GM23248 (cell line): ENCODE measurements around the gene OXA1L. TPM values are rescaled to one million over a fixed set of nuclear protein-coding genes. Genes with fewer than 3 reads are reported as not detected.

ENCODE experiments used
- DNase-seq: peaks from one replicate; pipeline ENCODE4 v3.0.0-alpha.2; 2015
- H2AFZ ChIP-seq: fragments of 200-600 bp; sonication (generic); 2 replicates; pipeline ENCODE4 v1.6.1; 2016; ENCODE audit warnings: antibody characterized with exemption
- H3F3A ChIP-seq: fragments of 200-600 bp; sonication (generic); 2 replicates; pipeline ENCODE4 v1.6.1; 2016; ENCODE audit warnings: mild to moderate bottlenecking, antibody characterized with exemption, mixed run types; ENCODE audit not compliant: insufficient read depth
- H3K27ac ChIP-seq: fragments of 200-600 bp; sonication (generic); 2 replicates; pipeline ENCODE4 v1.5.1; 2016; ENCODE audit warnings: mild to moderate bottlenecking
- H3K27me3 ChIP-seq: fragments of 200-600 bp; sonication (generic); replicated peaks from 2 replicates; pipeline ENCODE4 v1.6.1; 2016; ENCODE audit warnings: mild to moderate bottlenecking; ENCODE audit not compliant: insufficient read depth
- H3K36me3 ChIP-seq: fragments of 200-600 bp; sonication (generic); 2 replicates; pipeline ENCODE4 v1.6.1; 2016; ENCODE audit warnings: low read depth, mild to moderate bottlenecking
- H3K4me1 ChIP-seq: fragments of 200-600 bp; sonication (generic); 2 replicates; pipeline ENCODE4 v1.6.1; 2016; ENCODE audit warnings: mild to moderate bottlenecking; ENCODE audit not compliant: insufficient read depth
- H3K4me2 ChIP-seq: fragments of 200-600 bp; sonication (generic); one replicate; pipeline ENCODE4 v1.6.1; 2016; ENCODE audit warnings: mild to moderate bottlenecking; ENCODE audit not compliant: unreplicated experiment
- H3K4me3 ChIP-seq: fragments of 200-600 bp; sonication (generic); 2 replicates; pipeline ENCODE4 v1.5.1; 2016; ENCODE audit warnings: mild to moderate bottlenecking
- H3K79me2 ChIP-seq: fragments of 200-600 bp; sonication (generic); 2 replicates; pipeline ENCODE4 v1.6.1; 2016; ENCODE audit warnings: mild to moderate bottlenecking; ENCODE audit not compliant: insufficient read depth
- H3K9ac ChIP-seq: fragments of 200-600 bp; sonication (generic); 2 replicates; pipeline ENCODE4 v1.6.1; 2016; ENCODE audit warnings: mild to moderate bottlenecking
- H3K9me2 ChIP-seq: fragments of 200-600 bp; sonication (generic); 2 replicates; pipeline ENCODE4 v1.6.1; 2016; ENCODE audit warnings: mixed run types, mild to moderate bottlenecking, moderate library complexity; ENCODE audit not compliant: insufficient read depth
- H3K9me3 ChIP-seq: fragments of 200-600 bp; sonication (generic); one replicate; pipeline ENCODE4 v1.6.1; 2017; ENCODE audit warnings: low read depth
- H4K20me1 ChIP-seq: fragments of 200-600 bp; sonication (generic); 2 replicates; pipeline ENCODE4 v1.6.0; 2016; ENCODE audit not compliant: insufficient read depth
- EZH2 ChIP-seq: fragments of 200-600 bp; sonication (generic); IDR thresholded peaks from 2 replicates; pipeline ENCODE4 v1.6.1; 2018; ENCODE audit warnings: antibody characterized with exemption, mild to moderate bottlenecking; ENCODE audit not compliant: insufficient read depth, poor library complexity, severe bottlenecking
- EZH2phosphoT487 ChIP-seq: fragments of 200-600 bp; sonication (generic); IDR thresholded peaks from 2 replicates; pipeline ENCODE4 v1.6.1; 2018; ENCODE audit warnings: antibody characterized with exemption, moderate library complexity, mild to moderate bottlenecking, low read depth; ENCODE audit not compliant: insufficient read depth
- WGBS, 2 experiments: methylation state at CpG; one replicate each; pipeline ENCODE4 v1.1.6; 2015 to 2017; ENCODE audit warnings: low lambda C conversion rate in 2 of 2, low coverage in 1 of 2; ENCODE audit errors: missing lambda C conversion rate in 2 of 2; 5-methylcytosine and 5-hydroxymethylcytosine counted together
- in situ Hi-C: fragments of 300-500 bp; cut with MboI; formaldehyde crosslinking; loops from 2 replicates; pipeline ENCODE4 v1.15.0; 2020
- polyA plus RNA-seq: library from polyadenylated mRNA; unstranded; fragments of >200 nt; fragmentation: Nextera tagmentation; extraction: Ambion mirVana; gene quantifications from 2 replicates; pipeline ENCODE4 v1.2.1, GENCODE V29; 2016
- total RNA-seq: library from RNA; depleted of rRNA; stranded (reverse); fragments of >200 nt; shearing (Covaris generic); gene quantifications from 2 replicates; pipeline ENCODE4 v1.2.3, GENCODE V29; 2014

OXA1L gene
- total and polyA plus RNA-seq, 2 experiments from 2014 or later, result 48.1 to 78.6 TPM

DNA sequence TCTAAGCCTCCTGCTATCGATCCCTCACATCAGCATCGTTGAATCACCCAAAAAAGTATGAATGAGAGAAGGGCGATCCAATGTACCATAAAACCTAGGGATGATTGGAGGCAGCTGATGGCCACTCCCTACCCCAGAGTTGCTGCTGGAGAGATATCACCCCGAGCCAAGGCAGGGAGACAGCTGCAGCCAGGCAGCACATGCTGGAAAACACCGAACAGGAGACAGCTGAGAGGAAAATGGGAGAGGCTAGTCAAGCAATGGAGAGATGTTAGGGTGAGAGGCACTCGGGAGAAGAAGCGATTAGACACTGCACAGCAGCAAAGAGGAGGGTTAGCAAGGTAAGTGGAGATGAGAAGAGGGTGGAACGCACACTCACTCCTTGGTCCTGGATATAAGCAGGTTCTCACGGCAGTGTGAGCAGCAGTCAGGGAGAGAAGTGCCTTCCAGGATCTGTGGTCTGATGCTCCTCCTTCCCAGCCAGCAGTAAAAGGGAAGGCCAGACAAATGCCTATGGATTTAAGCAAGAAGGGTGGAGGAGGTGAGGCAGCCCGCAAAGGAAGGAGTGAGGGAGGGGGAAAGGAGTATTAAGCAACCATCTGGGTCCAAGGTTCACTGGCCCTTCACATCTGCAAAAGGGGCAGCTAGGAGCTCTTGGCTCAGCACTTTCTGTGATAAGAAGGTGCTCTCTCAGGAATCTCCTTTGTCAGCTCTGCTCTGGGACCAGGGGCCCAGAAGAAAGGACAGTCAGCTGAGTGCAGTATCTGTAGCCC, 48.6 kb downstream of the OXA1L start, which contains the start of gene SLC7A7:
Gene SLC7A7 (minus strand): TSS at position 495 of the 773 bp plus-strand sequence. CDS start 2,037 bp downstream, outside the sequence.
- H4K20me1 ChIP-seq, result no peaks in the 10 kb centered on the region
- H3K4me1 ChIP-seq, result peaks cover 16% of the 10 kb centered on the region; the same call in 1 of the 2 replicates
- TF ChIP-seq EZH2, result no peak
- TF ChIP-seq EZH2phosphoT487, result no peak
- peak within 1 kb of the TSS; percentile 49 for H2AFZ ChIP-seq
- no peaks in the 10 kb centered on the region for H3K79me2 ChIP-seq
- H3K4me3 ChIP-seq, result no peak within 1 kb of the TSS
- no peak within 1 kb of the TSS for H3K27ac ChIP-seq
- no peak for DNase-seq
- no peaks in the 10 kb centered on the region for H3K36me3 ChIP-seq
- no peak within 1 kb of the TSS for H3K9ac ChIP-seq
- peaks cover 7% of the 10 kb centered on the region for H3F3A ChIP-seq
- H3K9me3 ChIP-seq, result no peaks in the 10 kb centered on the region
- 22 to 29% methylated on average over 10 of the region's 10 CpGs for WGBS, 2 experiments
- H3K4me2 ChIP-seq, result no peak within 1 kb of the TSS
- no peaks in the 10 kb centered on the region for H3K27me3 ChIP-seq
- H3K9me2 ChIP-seq, result no peaks in the 10 kb centered on the region
- in situ Hi-C loops, result no loop called here

DNA sequence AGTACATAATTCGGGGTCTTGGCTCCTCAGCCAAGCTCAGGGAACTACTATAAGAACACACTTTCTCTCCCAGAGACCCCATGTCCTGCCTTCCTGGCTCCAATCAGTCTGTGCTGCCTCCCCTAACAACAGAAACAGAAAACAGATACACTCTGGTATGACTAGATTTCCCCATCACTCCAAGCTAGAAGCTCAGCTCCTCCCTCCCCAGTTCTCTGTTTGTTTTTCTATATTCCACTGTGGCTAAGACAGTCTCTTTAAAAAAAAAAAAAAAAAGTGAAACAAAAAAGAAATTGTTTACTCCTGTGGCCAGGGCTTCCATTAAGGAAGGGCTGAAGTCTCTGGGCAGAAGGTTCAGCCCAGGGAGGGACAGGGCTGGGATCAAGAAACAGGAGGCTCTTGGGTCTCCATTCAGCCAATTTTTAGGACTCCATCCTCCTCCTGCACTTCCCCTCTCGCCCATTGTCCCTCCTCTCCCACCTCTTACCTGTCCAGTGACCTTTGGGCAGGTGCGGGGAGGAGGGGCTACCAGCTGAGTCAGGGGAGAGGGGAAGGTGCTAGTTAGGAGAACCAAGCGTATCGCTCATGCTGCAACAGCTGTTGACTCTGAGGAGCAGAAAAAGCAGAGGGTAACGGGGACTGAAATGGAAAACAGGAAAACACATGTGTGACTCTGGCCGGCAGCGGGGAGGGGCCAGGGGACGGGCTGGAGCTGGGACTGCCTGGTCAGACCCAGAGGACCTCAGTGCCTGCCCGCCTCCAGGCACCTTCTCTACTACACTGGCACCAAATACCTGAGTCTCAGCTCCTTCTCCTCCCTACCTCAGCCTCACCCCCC, 52.9 kb downstream of the OXA1L start:
- 8 to 9% methylated on average over 10 of the region's 10 CpGs for WGBS, 2 experiments
- Histone ChIP-seq H3K9me3 (no peaks in the 10 kb centered on the region), H3K36me3 (no peaks in the 10 kb centered on the region), H3F3A (peaks cover 23% of the 10 kb centered on the region), H4K20me1 (no peaks in the 10 kb centered on the region), H3K9ac (peak overlapping the region; percentile 77), H3K27ac (peak overlapping the region; percentile 50), H3K4me1 (peaks cover 30% of the 10 kb centered on the region), H3K4me2 (peak overlapping the region; percentile 64), H3K27me3 (no peaks in the 10 kb centered on the region), H3K4me3 (peak overlapping the region; percentile 40; the same call in 1 of the 2 replicates), H3K9me2 (no peaks in the 10 kb centered on the region), H3K79me2 (no peaks in the 10 kb centered on the region), H2AFZ (peak overlapping the region; percentile 73)
- peak; percentile 84 for DNase-seq
- TF ChIP-seq EZH2phosphoT487 (no peak), EZH2 (no peak)
- in situ Hi-C loops, result no loop called here

DNA sequence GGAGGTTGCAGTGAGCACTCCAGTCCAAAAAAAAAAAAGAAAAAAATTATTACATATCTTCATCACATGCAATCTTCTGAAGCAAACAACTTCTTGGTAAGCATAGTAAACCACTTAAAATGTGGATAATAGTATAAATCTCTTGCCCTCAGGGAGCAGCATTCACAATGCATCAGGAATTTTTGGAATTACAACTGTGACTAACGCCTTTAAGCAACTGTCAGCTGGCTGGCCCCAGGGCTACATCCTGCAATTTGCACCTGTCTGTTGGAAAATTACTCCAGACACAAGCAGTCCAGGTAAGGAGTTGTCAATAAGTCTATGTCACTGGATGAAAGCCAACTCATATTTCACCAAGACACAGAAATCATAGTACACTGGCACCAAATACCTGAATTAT, 54.2 kb downstream of the OXA1L start:
- no peaks in the 10 kb centered on the region for H3K9me3 ChIP-seq
- H3K4me2 ChIP-seq, result no peak overlapping the region
- H3K79me2 ChIP-seq, result no peaks in the 10 kb centered on the region
- in situ Hi-C loops, result no loop called here
- DNase-seq, result peak; percentile 62
- no peak overlapping the region for H2AFZ ChIP-seq
- H4K20me1 ChIP-seq, result no peaks in the 10 kb centered on the region
- H3K27me3 ChIP-seq, result no peaks in the 10 kb centered on the region
- no peak overlapping the region for H3K4me3 ChIP-seq
- H3K36me3 ChIP-seq, result no peaks in the 10 kb centered on the region
- H3K27ac ChIP-seq, result no peak overlapping the region
- peaks cover 27% of the 10 kb centered on the region for H3F3A ChIP-seq
- peaks cover 36% of the 10 kb centered on the region for H3K4me1 ChIP-seq
- TF ChIP-seq EZH2phosphoT487 (no peak), EZH2 (no peak)
- no peaks in the 10 kb centered on the region for H3K9me2 ChIP-seq
- 76 to 84% methylated on average over 1 of the region's 1 CpG for WGBS, 2 experiments
- no peak overlapping the region for H3K9ac ChIP-seq

DNA sequence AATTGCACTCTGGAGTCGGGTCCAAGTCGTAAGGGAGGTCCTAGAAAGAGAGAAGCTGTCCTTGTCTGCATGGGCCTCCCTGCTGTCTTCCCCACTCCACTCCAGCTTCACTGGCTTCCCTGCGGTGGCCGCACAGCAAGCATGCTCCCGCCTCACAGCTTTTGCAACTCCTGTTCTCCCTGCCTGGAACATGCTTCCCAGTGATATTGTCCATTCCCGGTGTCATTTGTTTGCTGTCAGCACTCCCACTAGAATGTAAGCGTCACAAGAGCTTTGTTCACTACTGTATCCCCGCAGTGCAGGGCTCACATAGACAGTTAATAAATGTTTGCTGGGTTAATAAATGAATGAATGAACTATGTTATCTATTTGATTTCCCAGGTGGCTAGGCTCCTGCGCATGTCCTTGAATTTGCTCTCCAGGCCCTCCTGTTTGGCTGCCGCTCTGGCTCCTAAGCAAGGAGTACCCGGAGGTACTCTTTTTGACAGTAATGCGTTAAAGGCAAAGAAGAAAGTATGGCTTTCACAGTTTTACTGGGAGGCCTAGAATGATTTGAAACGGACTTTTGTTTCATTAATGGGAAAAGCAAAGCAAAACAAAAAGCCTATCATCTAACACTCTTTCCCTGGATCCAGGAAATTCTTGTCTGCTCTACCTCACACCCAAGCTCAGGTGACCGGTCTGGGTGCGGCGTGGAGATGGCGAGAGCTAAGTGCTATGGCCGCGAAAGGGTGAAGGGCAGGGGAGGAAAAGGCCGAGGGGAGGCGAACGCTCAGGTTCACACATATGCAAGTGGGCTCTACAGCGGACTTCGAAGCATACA, 54.9 kb downstream of the OXA1L start:
- 80 to 82% methylated on average over 24 of the region's 24 CpGs for WGBS, 2 experiments
- no peak overlapping the region for H3K4me3 ChIP-seq
- peak; percentile 20 for DNase-seq
- no peak for TF ChIP-seq EZH2phosphoT487
- TF ChIP-seq EZH2, result no peak
- no peaks in the 10 kb centered on the region for H3K9me2 ChIP-seq
- H3K36me3 ChIP-seq, result no peaks in the 10 kb centered on the region
- no peaks in the 10 kb centered on the region for H3K27me3 ChIP-seq
- no peak overlapping the region for H3K4me2 ChIP-seq
- H3K4me1 ChIP-seq, result peaks cover 36% of the 10 kb centered on the region
- no peaks in the 10 kb centered on the region for H3K79me2 ChIP-seq
- no peaks in the 10 kb centered on the region for H4K20me1 ChIP-seq
- no peak overlapping the region for H3K9ac ChIP-seq
- no peak overlapping the region for H3K27ac ChIP-seq
- in situ Hi-C loops, result no loop called here
- no peaks in the 10 kb centered on the region for H3K9me3 ChIP-seq
- H2AFZ ChIP-seq, result no peak overlapping the region
- H3F3A ChIP-seq, result peaks cover 27% of the 10 kb centered on the region
